Ovary (tissue), 3 donors: ENCODE data around the gene DEUP1.

Source experiments
- EP300 ChIP-seq: sonication (generic); formaldehyde crosslinking; IDR thresholded peaks from one replicate; pipeline ENCODE4 v1.6.1; 2017; ENCODE audit warnings: antibody characterized with exemption
- POLR2A ChIP-seq: fragments of 450-650 bp; IDR thresholded peaks from one replicate; pipeline ENCODE4 v1.6.1; 2017; ENCODE audit warnings: antibody characterized with exemption, mild to moderate bottlenecking, moderate library complexity
- TF ChIP-seq, protein P1 (sequence below), 3 donors: fragments of 450-650 bp in 2 of 3; fragments of 200-600 bp in 1 of 3; IDR thresholded peaks; one replicate each; pipeline versions ENCODE4 v1.5.1 to v1.8.0; 2016 to 2022; ENCODE audit warnings: antibody characterized with exemption in 3 of 3, mild to moderate bottlenecking in 1 of 3
- donor health status: DM: no; HTN: no; CAD: no.

DNA sequence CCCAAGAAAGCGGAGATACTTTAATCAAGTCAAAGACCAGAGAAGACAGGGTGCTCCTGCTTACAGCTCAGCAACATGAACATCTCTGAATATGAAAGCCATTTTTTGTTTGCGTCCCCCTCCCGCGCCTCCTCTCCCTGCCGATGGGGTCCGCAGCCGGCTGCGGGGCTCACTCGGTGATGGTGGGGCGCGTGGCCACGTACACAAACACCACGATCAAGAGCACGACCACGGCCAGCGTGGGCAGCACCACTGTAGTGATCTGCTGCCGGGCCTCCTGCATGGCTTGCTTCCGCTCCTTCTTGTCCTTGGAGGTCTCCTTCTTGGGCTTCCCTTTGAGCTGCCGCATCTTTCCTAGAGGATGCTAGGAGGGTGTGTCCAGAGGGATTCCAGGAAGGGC lies 148.3 kb downstream of the DEUP1 start:
- TF ChIP-seq, protein P1, sequence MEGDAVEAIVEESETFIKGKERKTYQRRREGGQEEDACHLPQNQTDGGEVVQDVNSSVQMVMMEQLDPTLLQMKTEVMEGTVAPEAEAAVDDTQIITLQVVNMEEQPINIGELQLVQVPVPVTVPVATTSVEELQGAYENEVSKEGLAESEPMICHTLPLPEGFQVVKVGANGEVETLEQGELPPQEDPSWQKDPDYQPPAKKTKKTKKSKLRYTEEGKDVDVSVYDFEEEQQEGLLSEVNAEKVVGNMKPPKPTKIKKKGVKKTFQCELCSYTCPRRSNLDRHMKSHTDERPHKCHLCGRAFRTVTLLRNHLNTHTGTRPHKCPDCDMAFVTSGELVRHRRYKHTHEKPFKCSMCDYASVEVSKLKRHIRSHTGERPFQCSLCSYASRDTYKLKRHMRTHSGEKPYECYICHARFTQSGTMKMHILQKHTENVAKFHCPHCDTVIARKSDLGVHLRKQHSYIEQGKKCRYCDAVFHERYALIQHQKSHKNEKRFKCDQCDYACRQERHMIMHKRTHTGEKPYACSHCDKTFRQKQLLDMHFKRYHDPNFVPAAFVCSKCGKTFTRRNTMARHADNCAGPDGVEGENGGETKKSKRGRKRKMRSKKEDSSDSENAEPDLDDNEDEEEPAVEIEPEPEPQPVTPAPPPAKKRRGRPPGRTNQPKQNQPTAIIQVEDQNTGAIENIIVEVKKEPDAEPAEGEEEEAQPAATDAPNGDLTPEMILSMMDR (IDR thresholded peaks at IDR 0.05) = no peak
- no peak for TF ChIP-seq POLR2A
- TF ChIP-seq EP300 = no peak
